Measurements from ENCODE around the gene ADAMTS12. TPM values are rescaled to one million over a fixed set of nuclear protein-coding genes. Genes with fewer than 3 reads are reported as not detected.

ADAMTS12 gene
- total RNA-seq, 1 donor from 2014 or later, result 0.54 TPM

DNA sequence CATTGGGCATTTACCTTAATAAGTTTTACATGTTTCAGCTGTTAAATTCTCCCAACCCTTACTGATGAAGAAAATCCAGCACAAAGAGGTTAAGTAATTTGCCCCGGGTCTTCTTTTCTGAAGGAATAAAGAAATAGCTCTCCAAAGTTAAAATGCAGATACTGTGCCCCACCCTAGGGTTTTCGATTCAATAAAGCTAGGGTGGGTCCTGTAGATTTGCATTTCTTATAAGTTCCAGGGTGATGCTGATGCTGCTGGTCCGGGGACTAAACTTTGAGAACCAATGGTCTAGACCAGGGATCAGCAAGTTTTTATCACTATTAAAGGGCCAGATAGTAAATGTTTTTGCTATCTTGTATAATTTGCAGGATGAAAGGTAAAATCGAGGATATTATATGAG is 156.7 kb downstream of the ADAMTS12 start:
- H3K9me3 Mint-ChIP-seq (ENCODE audit: unreplicated experiment), result no peaks in the 10 kb centered on the region
- H3K27ac Mint-ChIP-seq (ENCODE audit: unreplicated experiment), result no peak overlapping the region
- no peaks in the 10 kb centered on the region for H3K4me1 Mint-ChIP-seq (ENCODE audit: low read depth, unreplicated experiment)
- H3K27me3 Mint-ChIP-seq (ENCODE audit: unreplicated experiment), result peaks cover 3% of the 10 kb centered on the region
- TF ChIP-seq, protein P1, sequence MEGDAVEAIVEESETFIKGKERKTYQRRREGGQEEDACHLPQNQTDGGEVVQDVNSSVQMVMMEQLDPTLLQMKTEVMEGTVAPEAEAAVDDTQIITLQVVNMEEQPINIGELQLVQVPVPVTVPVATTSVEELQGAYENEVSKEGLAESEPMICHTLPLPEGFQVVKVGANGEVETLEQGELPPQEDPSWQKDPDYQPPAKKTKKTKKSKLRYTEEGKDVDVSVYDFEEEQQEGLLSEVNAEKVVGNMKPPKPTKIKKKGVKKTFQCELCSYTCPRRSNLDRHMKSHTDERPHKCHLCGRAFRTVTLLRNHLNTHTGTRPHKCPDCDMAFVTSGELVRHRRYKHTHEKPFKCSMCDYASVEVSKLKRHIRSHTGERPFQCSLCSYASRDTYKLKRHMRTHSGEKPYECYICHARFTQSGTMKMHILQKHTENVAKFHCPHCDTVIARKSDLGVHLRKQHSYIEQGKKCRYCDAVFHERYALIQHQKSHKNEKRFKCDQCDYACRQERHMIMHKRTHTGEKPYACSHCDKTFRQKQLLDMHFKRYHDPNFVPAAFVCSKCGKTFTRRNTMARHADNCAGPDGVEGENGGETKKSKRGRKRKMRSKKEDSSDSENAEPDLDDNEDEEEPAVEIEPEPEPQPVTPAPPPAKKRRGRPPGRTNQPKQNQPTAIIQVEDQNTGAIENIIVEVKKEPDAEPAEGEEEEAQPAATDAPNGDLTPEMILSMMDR (IDR thresholded peaks at IDR 0.05; ENCODE audit: partially characterized antibody, unreplicated experiment), result no peak
- no peaks in the 10 kb centered on the region for H3K36me3 Mint-ChIP-seq (ENCODE audit: unreplicated experiment)
- no peak for DNase-seq
- H3K4me3 Mint-ChIP-seq (ENCODE audit: unreplicated experiment), result no peak overlapping the region

DNA sequence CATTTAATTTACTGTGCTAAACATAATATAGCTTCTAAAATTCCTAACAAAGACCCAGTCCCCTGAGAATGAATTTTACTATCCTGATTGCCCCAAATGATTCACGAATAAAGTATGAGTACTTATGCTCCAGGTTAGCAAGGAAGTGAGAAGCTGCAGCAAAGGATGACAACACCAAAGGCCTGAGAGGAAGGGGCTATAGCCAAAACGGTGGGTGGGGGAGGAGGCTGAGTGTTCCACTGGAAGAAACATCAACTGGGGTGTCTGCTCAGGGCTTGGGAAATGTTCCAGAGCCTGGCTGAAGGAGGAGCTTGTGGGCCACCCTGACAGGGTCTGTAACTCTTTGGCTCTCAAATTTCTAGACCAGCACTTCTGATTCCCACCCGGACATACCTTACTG is 157.3 kb downstream of the ADAMTS12 start:
- Mint-ChIP-seq H3K27me3 (ENCODE audit: unreplicated experiment) (peaks cover 3% of the 10 kb centered on the region), H3K9me3 (ENCODE audit: unreplicated experiment) (no peaks in the 10 kb centered on the region), H3K4me1 (ENCODE audit: low read depth, unreplicated experiment) (no peaks in the 10 kb centered on the region), H3K27ac (ENCODE audit: unreplicated experiment) (no peak overlapping the region), H3K36me3 (ENCODE audit: unreplicated experiment) (no peaks in the 10 kb centered on the region), H3K4me3 (ENCODE audit: unreplicated experiment) (no peak overlapping the region)
- no peak for DNase-seq
- TF ChIP-seq, protein P1 (IDR thresholded peaks at IDR 0.05; ENCODE audit: partially characterized antibody, unreplicated experiment), result no peak

- no peaks in the 10 kb centered on the region for H3K36me3 Mint-ChIP-seq (ENCODE audit: unreplicated experiment)
- DNase-seq, result no peak
- H3K27me3 Mint-ChIP-seq (ENCODE audit: unreplicated experiment), result peaks cover 3% of the 10 kb centered on the region
- no peak overlapping the region for H3K4me3 Mint-ChIP-seq (ENCODE audit: unreplicated experiment)
- H3K4me1 Mint-ChIP-seq (ENCODE audit: low read depth, unreplicated experiment), result no peaks in the 10 kb centered on the region
- no peaks in the 10 kb centered on the region for H3K9me3 Mint-ChIP-seq (ENCODE audit: unreplicated experiment)
- TF ChIP-seq, protein P1 (IDR thresholded peaks at IDR 0.05; ENCODE audit: partially characterized antibody, unreplicated experiment), result no peak
- no peak overlapping the region for H3K27ac Mint-ChIP-seq (ENCODE audit: unreplicated experiment)
Observed at GRCh38 chr5:33733225-33733624, 158.6 kb downstream of the ADAMTS12 start.

GRCh38 chr5:33726422-33727165 is 165.2 kb downstream of the ADAMTS12 start:
- Mint-ChIP-seq H3K4me3 (ENCODE audit: unreplicated experiment) (no peak overlapping the region), H3K27me3 (ENCODE audit: unreplicated experiment) (peaks cover 2% of the 10 kb centered on the region), H3K9me3 (ENCODE audit: unreplicated experiment) (no peaks in the 10 kb centered on the region), H3K36me3 (ENCODE audit: unreplicated experiment) (no peaks in the 10 kb centered on the region), H3K4me1 (ENCODE audit: low read depth, unreplicated experiment) (no peaks in the 10 kb centered on the region), H3K27ac (ENCODE audit: unreplicated experiment) (no peak overlapping the region)
- TF ChIP-seq, protein P1 (IDR thresholded peaks at IDR 0.05; ENCODE audit: partially characterized antibody, unreplicated experiment), result no peak
- no peak for DNase-seq

GRCh38 chr5:33725806-33726205 is 166.0 kb downstream of the ADAMTS12 start:
- Mint-ChIP-seq H3K4me3 (ENCODE audit: unreplicated experiment) (no peak overlapping the region), H3K27ac (ENCODE audit: unreplicated experiment) (no peak overlapping the region), H3K9me3 (ENCODE audit: unreplicated experiment) (no peaks in the 10 kb centered on the region), H3K36me3 (ENCODE audit: unreplicated experiment) (no peaks in the 10 kb centered on the region), H3K27me3 (ENCODE audit: unreplicated experiment) (peaks cover 2% of the 10 kb centered on the region), H3K4me1 (ENCODE audit: low read depth, unreplicated experiment) (no peaks in the 10 kb centered on the region)
- no peak for DNase-seq
- TF ChIP-seq, protein P1 (IDR thresholded peaks at IDR 0.05; ENCODE audit: partially characterized antibody, unreplicated experiment), result no peak
